HepG2 (cell line): ENCODE results near the gene SUB1. TPM values are rescaled to one million over a fixed set of nuclear protein-coding genes. Genes with fewer than 3 reads are reported as not detected.

Experiments used
- ATAC-seq: fragments of 200-7000 bp; cut with Tn5 transposase; 3 replicates; pipeline ENCODE4 v1.9.1; 2020; ENCODE audit warnings: mild to moderate bottlenecking, moderate library complexity
- BruUV-seq: library from RNA; stranded (reverse); fragments of 400-500 nt; replicated peaks from 2 replicates; lab custom pipeline; 2021; lab: Mats Ljungman, UMichigan
- CTCF ChIA-PET: fragments of 300-600 bp; formaldehyde crosslinking; extraction: SDS; loops from one replicate; lab custom pipeline; 2021; ENCODE audit warnings: low total read pairs, inconsistent platforms, low intra/inter-chr PET ratio; lab: Yijun Ruan, JAX
- POLR2A ChIA-PET: fragments of 350-600 bp; sonication (Branson Sonifier 250); formaldehyde crosslinking; loops from one replicate; lab custom pipeline; 2020; ENCODE audit warnings: antibody characterized with exemption, inconsistent platforms; lab: Yijun Ruan, JAX
- DNase-seq: peaks from one replicate; pipeline ENCODE4 v3.0.0-alpha.2; 2015; ENCODE audit warnings: low spot score
- FAIRE-seq: peaks from 3 replicates; lab custom pipeline; 2011; peaks lifted over from hg19 to GRCh38; lab: Jason Lieb, UNC
- H2AFZ ChIP-seq: one replicate; pipeline ENCODE4 v1.6.1; 2011; ENCODE audit warnings: low read length, inconsistent platforms
- H3K27ac ChIP-seq: fragments of 300-600 bp; 3 replicates; pipeline ENCODE4 v1.8.0; 2011; ENCODE audit warnings: mixed run types, mild to moderate bottlenecking, mixed read lengths, low read length, inconsistent platforms; ENCODE audit not compliant: insufficient read depth; ENCODE audit errors: extremely low read length
- H3K27me3 ChIP-seq, 2 experiments: fragments of 200-600 bp in 1 of 2; 2 replicates in 1 of 2; 3 replicates in 1 of 2; pipeline versions ENCODE4 v1.6.0 to v1.8.0; 2011; ENCODE audit warnings: low read length in 2 of 2, mild to moderate bottlenecking in 2 of 2, moderate library complexity in 2 of 2, inconsistent platforms in 1 of 2; ENCODE audit not compliant: insufficient read depth in 2 of 2, control insufficient read depth in 1 of 2
- H3K36me3 ChIP-seq, 2 experiments: fragments of 200-600 bp in 1 of 2; replicated peaks in 1 of 2; 2 replicates in 1 of 2; 3 replicates in 1 of 2; pipeline versions ENCODE4 v1.5.1 to v1.8.0; 2011; ENCODE audit warnings: low read length in 2 of 2, inconsistent platforms in 1 of 2; ENCODE audit not compliant: insufficient read depth in 2 of 2, control insufficient read depth in 1 of 2
- H3K4me1 ChIP-seq: 2 replicates; pipeline ENCODE4 v1.5.1; 2012; ENCODE audit warnings: low read length, inconsistent platforms; ENCODE audit not compliant: insufficient read depth
- H3K4me2 ChIP-seq: 2 replicates; pipeline ENCODE4 v1.6.0; 2011; ENCODE audit warnings: low read depth, low read length, inconsistent platforms
- H3K4me3 ChIP-seq, 3 experiments: fragments of 200-600 bp in 1 of 3; sonication (generic), shearing (Covaris generic) in 1 of 3; replicated peaks in 1 of 3; 2 replicates each; pipeline ENCODE4 v1.5.1; 2011 to 2016; ENCODE audit warnings: low read length in 3 of 3, inconsistent platforms in 2 of 3, low read depth in 2 of 3, mild to moderate bottlenecking in 2 of 3, control low read depth in 1 of 3, mixed read lengths in 1 of 3; ENCODE audit not compliant: insufficient read depth in 1 of 3
- H3K79me2 ChIP-seq: one replicate; pipeline ENCODE4 v1.6.1; 2011; ENCODE audit warnings: low read length, inconsistent platforms; ENCODE audit not compliant: insufficient read depth
- H3K9ac ChIP-seq: 2 replicates; pipeline ENCODE4 v1.6.0; 2011; ENCODE audit warnings: mild to moderate bottlenecking, low read depth, low read length, inconsistent platforms; ENCODE audit not compliant: insufficient read depth
- H3K9me3 ChIP-seq: 2 replicates; pipeline ENCODE4 v1.5.1; 2012; ENCODE audit warnings: mild to moderate bottlenecking, low read length
- H4K20me1 ChIP-seq: 2 replicates; pipeline ENCODE4 v1.6.0; 2011; ENCODE audit warnings: inconsistent platforms, mild to moderate bottlenecking, low read length, moderate library complexity; ENCODE audit not compliant: insufficient read depth
- RAD21 ChIP-seq: fragments of 450-650 bp; formaldehyde crosslinking; IDR thresholded peaks from 2 replicates; pipeline ENCODE4 v1.5.0; 2020; ENCODE audit warnings: mild to moderate bottlenecking
- SOX6 ChIP-seq, 2 experiments: fragments of 450-650 bp in 1 of 2; sonication (generic) in 1 of 2; formaldehyde crosslinking in 1 of 2; IDR thresholded peaks; 2 replicates each; pipeline versions ENCODE4 v1.4.0 to v1.6.1; 2017 to 2020; ENCODE audit warnings: antibody characterized with exemption in 1 of 2, mild to moderate bottlenecking in 1 of 2, missing genetic modification reagents in 1 of 2
- ZNF12 ChIP-seq: sonication (generic); formaldehyde crosslinking; IDR thresholded peaks from 2 replicates; pipeline ENCODE4 v1.5.0; 2020; ENCODE audit warnings: missing genetic modification reagents
- ZNF407 ChIP-seq: sonication (generic); formaldehyde crosslinking; IDR thresholded peaks from one replicate; pipeline ENCODE4 v1.5.1; 2020; ENCODE audit warnings: mild to moderate bottlenecking, missing genetic modification reagents; ENCODE audit errors: not compliant biosample characterization
- ZNF430 ChIP-seq: sonication (generic); formaldehyde crosslinking; IDR thresholded peaks from 2 replicates; pipeline ENCODE4 v1.9.0; 2021; ENCODE audit warnings: mild to moderate bottlenecking, missing genetic modification reagents
- ZNF780A ChIP-seq: sonication (generic); formaldehyde crosslinking; IDR thresholded peaks from 2 replicates; pipeline ENCODE4 v1.8.0; 2022; ENCODE audit warnings: mild to moderate bottlenecking, missing genetic modification reagents, moderate library complexity
- WGBS: methylation state at CpG from one replicate; pipeline ENCODE4 v1.1.6; 2017; ENCODE audit warnings: low lambda C conversion rate; 5-methylcytosine and 5-hydroxymethylcytosine counted together
- in situ Hi-C: cut with HindIII; loops from 2 replicates; pipeline ENCODE4 v1.10.0; 2017; ENCODE audit warnings: low pct_unique_long_range_greater_than_20kb; ENCODE audit not compliant: extremely low pct_ligation_motif_present
- intact Hi-C: fragments of 100-400 bp; cut with micrococcal nuclease; formaldehyde crosslinking; loops from one replicate; pipeline ENCODE4 v1.10.0; 2022; ENCODE audit not compliant: unreplicated experiment
- polyA plus RNA-seq, 8 experiments: library from polyadenylated mRNA; depleted of rRNA in 3 of 8; stranded (reverse) in 7 of 8; unstranded in 1 of 8; fragments of >200 nt; fragmentation: Illumina TruSeq in 4 of 8; extraction: Trizol in 4 of 8; gene quantifications; 2 replicates each; pipeline versions ENCODE4 v1.2.1 to v1.2.3, GENCODE V29; 2011 to 2016; ENCODE audit warnings: low read depth in 4 of 8, missing spikeins in 1 of 8, mixed read lengths in 1 of 8; ENCODE audit not compliant: insufficient read depth in 1 of 8
- total RNA-seq, 5 experiments: library from RNA; depleted of rRNA; stranded (reverse); fragments of >200 nt; fragmentation: Illumina TruSeq; extraction: Trizol; gene quantifications; 2 replicates each; pipeline ENCODE4 v1.2.3, GENCODE V29; 2016; ENCODE audit warnings: low read depth in 1 of 5
- TF ChIP-seq, protein P1 (sequence below): sonication (generic); formaldehyde crosslinking; IDR thresholded peaks from 2 replicates; pipeline ENCODE4 v1.4.0; 2020; ENCODE audit warnings: missing genetic modification reagents, mild to moderate bottlenecking, borderline replicate concordance
- TF ChIP-seq, protein P2 (sequence below): sonication (generic); formaldehyde crosslinking; IDR thresholded peaks from 2 replicates; pipeline ENCODE4 v1.5.0; 2020; ENCODE audit warnings: mild to moderate bottlenecking, missing genetic modification reagents

Gene SUB1
- total and polyA plus RNA-seq, 2 of the 13 experiments (the other 11 are each of a cell fraction or from before 2014, with no cell fraction given), result 182 to 693 TPM

DNA sequence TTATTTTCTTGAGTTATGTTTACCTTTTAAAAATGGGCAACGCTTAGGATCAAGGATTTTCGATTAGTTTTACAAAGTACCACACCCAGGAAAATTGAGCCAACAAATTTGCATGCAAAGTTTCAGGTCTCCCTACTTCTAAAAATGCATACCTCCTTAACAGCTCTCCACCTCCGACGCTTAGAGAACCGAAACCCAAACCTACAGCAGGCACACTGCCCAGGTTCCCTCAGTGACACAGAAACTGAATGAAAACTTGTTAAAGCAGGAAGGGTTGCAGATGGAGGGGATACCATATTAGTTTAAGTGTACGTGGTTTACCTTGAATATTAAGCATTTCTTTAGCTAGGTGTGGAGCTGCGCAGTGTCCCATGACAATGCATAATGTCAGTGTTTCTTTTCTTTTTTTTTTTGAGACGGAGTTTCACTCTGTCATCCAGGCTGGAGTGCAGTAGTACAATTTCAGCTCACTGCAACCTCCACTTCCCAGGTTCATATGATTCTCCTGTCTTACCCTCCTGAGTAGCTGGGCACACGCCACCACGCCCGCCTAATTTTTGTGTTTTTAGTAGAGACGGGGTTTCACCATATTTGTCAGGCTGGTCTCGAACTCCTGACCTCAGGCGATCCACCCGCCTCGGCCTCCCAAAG, 1.6 kb upstream of the SUB1 start:
- Histone ChIP-seq H3K4me3 (no peak overlapping the region), H3K36me3 (peaks cover under 1% of the 10 kb centered on the region in 2 experiments; a peak in 1 of 5 replicates), H3K79me2 (peaks cover 38% of the 10 kb centered on the region), H4K20me1 (peaks cover 21% of the 10 kb centered on the region), H3K27ac (no peak overlapping the region), H2AFZ (no peak overlapping the region), H3K4me1 (peaks cover 80% of the 10 kb centered on the region), H3K9me3 (no peaks in the 10 kb centered on the region), H3K4me2 (no peak overlapping the region; the same call in 1 of the 2 replicates), H3K9ac (no peak overlapping the region), H3K27me3 (no peaks in the 10 kb centered on the region; a peak in 1 of 5 replicates)
- ChIA-PET POLR2A (interaction anchor here (1.2 to 4.9 kb wide), 7 partner anchors 9 to 93 kb away, joined by 3 to 42 read pairs (median 11); no protein-coding TSS in a partner anchor), CTCF (no interaction called here)
- DNase-seq, result no peak
- WGBS, result 96% methylated on average over 16 of the region's 16 CpGs
- FAIRE-seq, result no peak
- no peak for ATAC-seq
- intact Hi-C loops (loop anchor here (2.0 kb wide), 2 partner anchors 27 to 53 kb away; no protein-coding TSS in a partner anchor), in situ Hi-C loops (no loop called here)
- no TSS peak for BruUV-seq
- TF ChIP-seq RAD21 (CRISPR knock-in tag), result no peak
- TF ChIP-seq, protein P1, sequence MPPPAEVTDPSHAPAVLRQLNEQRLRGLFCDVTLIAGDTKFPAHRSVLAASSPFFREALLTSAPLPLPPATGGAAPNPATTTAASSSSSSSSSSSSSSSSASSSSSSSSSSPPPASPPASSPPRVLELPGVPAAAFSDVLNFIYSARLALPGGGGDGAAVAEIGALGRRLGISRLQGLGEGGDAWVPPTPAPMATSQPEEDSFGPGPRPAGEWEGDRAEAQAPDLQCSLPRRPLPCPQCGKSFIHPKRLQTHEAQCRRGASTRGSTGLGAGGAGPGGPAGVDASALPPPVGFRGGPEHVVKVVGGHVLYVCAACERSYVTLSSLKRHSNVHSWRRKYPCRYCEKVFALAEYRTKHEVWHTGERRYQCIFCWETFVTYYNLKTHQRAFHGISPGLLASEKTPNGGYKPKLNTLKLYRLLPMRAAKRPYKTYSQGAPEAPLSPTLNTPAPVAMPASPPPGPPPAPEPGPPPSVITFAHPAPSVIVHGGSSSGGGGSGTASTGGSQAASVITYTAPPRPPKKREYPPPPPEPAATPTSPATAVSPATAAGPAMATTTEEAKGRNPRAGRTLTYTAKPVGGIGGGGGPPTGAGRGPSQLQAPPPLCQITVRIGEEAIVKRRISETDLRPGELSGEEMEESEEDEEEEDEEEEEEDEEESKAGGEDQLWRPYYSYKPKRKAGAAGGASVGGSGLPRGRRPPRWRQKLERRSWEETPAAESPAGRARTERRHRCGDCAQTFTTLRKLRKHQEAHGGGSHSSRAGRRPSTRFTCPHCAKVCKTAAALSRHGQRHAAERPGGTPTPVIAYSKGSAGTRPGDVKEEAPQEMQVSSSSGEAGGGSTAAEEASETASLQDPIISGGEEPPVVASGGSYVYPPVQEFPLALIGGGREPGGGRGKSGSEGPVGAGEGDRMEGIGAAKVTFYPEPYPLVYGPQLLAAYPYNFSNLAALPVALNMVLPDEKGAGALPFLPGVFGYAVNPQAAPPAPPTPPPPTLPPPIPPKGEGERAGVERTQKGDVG (CRISPR knock-in tag), result no peak
- no peak for TF ChIP-seq ZNF780A (CRISPR knock-in tag)
- TF ChIP-seq ZNF407 (CRISPR knock-in tag), result no peak
- no peak for TF ChIP-seq ZNF12 (CRISPR knock-in tag)
- TF ChIP-seq, protein P2, sequence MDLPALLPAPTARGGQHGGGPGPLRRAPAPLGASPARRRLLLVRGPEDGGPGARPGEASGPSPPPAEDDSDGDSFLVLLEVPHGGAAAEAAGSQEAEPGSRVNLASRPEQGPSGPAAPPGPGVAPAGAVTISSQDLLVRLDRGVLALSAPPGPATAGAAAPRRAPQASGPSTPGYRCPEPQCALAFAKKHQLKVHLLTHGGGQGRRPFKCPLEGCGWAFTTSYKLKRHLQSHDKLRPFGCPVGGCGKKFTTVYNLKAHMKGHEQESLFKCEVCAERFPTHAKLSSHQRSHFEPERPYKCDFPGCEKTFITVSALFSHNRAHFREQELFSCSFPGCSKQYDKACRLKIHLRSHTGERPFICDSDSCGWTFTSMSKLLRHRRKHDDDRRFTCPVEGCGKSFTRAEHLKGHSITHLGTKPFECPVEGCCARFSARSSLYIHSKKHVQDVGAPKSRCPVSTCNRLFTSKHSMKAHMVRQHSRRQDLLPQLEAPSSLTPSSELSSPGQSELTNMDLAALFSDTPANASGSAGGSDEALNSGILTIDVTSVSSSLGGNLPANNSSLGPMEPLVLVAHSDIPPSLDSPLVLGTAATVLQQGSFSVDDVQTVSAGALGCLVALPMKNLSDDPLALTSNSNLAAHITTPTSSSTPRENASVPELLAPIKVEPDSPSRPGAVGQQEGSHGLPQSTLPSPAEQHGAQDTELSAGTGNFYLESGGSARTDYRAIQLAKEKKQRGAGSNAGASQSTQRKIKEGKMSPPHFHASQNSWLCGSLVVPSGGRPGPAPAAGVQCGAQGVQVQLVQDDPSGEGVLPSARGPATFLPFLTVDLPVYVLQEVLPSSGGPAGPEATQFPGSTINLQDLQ (CRISPR knock-in tag), result no peak
- no peak for TF ChIP-seq SOX6 (IDR thresholded peaks at IDR 0.05)
- TF ChIP-seq SOX6 (CRISPR knock-in tag; IDR thresholded peaks at IDR 0.05), result no peak
- TF ChIP-seq ZNF430 (CRISPR knock-in tag), result no peak
